ENCODE data around the gene PTPRR. TPM values are rescaled to one million over a fixed set of nuclear protein-coding genes. Genes with fewer than 3 reads are reported as not detected.

The PTPRR gene
- total RNA-seq, 2 donors from 2014 or later, result 0.33 to 0.78 TPM

DNA sequence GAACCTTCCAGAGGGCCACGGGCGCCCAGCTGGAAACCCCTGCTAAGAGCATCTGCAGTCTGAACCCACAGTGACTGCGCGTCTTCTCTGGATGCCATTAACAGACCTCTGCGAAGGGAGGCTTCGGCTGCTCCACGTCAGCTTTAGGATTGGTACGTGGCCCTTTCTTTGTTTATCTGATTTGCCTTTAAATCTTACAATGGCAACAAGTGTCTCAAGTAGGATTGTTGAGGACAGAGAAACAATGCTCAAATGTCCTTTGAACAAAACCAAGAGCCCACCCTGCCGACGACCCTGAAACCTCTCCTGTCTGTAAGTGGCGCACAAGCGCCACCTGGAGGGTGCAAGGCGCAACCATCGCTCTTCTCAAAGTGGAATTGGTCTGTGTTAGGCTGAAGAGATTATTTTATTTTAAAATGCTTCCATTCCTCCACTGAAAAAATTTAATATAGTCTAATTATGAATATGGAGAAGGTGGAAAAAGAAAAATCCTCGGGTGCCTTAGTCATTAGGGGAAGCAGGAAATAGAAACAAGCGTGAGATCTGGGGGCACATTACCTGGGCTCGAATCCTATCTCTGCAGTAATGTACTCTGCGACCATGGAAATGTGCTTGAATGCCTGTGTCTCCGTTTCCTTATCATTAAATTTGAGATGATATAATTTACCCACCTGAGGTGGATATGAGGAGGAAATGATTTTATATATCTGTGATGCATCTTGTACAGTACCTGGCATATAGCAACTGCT is 200.7 kb downstream of the PTPRR start:
- Histone ChIP-seq H3K4me3 (no peak overlapping the region), H3K36me3 (replicated peaks in 1 of 2; ENCODE audit: insufficient read depth in 1 of 2, low read depth in 2 of 2) (no peaks in the 10 kb centered on the region), H3K27me3 (no peaks in the 10 kb centered on the region), H3K4me1 (peaks cover 4% of the 10 kb centered on the region), H3K9me3 (no peaks in the 10 kb centered on the region), H3K27ac (no peak overlapping the region)
- 20 to 21% methylated on average over 19 of the region's 19 CpGs for WGBS, 2 donors
- peak; percentile 53 for ATAC-seq
- intact Hi-C loops (cut with DNase I), result loop anchor here (5.0 kb wide), 1 partner anchor 128 kb away; no protein-coding TSS in a partner anchor
- no peak for TF ChIP-seq POLR2A (IDR thresholded peaks at IDR 0.05)
- TF ChIP-seq, protein P1, sequence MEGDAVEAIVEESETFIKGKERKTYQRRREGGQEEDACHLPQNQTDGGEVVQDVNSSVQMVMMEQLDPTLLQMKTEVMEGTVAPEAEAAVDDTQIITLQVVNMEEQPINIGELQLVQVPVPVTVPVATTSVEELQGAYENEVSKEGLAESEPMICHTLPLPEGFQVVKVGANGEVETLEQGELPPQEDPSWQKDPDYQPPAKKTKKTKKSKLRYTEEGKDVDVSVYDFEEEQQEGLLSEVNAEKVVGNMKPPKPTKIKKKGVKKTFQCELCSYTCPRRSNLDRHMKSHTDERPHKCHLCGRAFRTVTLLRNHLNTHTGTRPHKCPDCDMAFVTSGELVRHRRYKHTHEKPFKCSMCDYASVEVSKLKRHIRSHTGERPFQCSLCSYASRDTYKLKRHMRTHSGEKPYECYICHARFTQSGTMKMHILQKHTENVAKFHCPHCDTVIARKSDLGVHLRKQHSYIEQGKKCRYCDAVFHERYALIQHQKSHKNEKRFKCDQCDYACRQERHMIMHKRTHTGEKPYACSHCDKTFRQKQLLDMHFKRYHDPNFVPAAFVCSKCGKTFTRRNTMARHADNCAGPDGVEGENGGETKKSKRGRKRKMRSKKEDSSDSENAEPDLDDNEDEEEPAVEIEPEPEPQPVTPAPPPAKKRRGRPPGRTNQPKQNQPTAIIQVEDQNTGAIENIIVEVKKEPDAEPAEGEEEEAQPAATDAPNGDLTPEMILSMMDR (IDR thresholded peaks at IDR 0.05), result peak; percentile 59 to 81 (median 69)
- peak in 3 of 4 donors; percentile 7 to 33 (median 21) for DNase-seq

DNA sequence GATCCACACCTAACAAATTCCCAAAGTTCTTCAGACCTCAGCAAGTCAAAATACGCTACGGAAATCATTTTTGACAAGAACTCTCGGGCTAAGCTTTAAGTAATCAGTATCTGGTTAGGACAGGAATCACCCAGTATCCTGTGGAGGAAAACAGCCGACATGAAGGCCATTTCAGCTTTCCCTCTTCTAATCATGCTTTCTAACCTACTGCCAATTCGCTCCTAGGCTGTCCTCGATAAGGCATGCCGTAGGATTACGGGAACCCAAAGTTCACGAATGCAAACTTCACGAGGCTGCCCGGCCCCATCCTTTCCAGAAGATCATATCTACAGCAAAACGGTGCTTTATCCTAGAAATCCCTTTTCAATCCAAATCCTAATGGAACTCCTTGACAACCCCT is 201.5 kb downstream of the PTPRR start:
- Histone ChIP-seq H3K9me3 (no peaks in the 10 kb centered on the region), H3K36me3 (replicated peaks in 1 of 2; ENCODE audit: insufficient read depth in 1 of 2, low read depth in 2 of 2) (no peaks in the 10 kb centered on the region), H3K27ac (no peak overlapping the region), H3K4me3 (no peak overlapping the region), H3K4me1 (peaks cover 4% of the 10 kb centered on the region), H3K27me3 (no peaks in the 10 kb centered on the region)
- 66 to 69% methylated on average over 12 of the region's 12 CpGs for WGBS, 2 donors
- DNase-seq, result no peak
- intact Hi-C loops (cut with DNase I), result loop anchor here (5.0 kb wide), 1 partner anchor 127 kb away; no protein-coding TSS in a partner anchor
- ATAC-seq, result no peak
- TF ChIP-seq, protein P1 (IDR thresholded peaks at IDR 0.05), result no peak
- no peak for TF ChIP-seq POLR2A (IDR thresholded peaks at IDR 0.05)

DNA sequence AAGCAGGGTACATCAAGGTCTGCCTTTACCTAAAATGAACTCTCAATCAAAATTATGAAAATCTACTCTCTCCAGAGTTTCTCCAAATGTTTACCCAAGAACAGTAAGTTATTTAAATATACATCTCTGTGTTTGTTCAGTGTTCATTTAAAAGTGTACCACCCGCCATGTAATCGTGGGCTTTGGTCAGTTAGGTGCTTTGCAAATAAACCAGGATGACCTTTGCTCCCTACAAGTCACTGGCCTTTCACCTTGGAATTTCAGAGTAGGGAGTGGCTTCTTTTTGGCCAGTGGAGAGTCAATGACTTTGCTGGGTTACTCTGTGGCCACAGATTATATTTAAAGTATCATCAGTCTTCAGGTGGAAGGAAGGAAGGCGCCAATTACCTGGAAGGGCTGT is 208.7 kb downstream of the PTPRR start:
- intact Hi-C loops (cut with DNase I), result no loop called here
- ATAC-seq, result no peak

DNA sequence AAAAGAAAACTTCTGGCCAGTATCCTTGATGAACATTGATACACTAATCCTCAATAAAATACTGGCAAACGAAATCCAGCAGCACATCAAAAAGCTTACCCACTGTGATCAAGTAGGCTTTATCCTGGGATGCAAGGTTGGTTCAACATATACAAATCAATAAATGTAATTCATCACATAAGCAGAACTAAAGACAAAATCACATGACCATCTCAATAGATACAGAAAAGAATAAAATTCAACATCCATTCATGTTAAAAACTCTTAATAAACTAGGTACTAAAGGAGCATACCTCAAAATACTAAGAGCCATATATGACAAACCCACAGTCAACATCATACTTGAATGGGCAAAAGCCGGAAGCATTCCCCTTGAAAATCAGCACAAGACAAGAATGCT is 211.5 kb downstream of the PTPRR start:
- intact Hi-C loops (cut with DNase I), result no loop called here
- Histone ChIP-seq H3K27ac (no peak overlapping the region), H3K36me3 (replicated peaks in 1 of 2; ENCODE audit: insufficient read depth in 1 of 2, low read depth in 2 of 2) (no peaks in the 10 kb centered on the region), H3K4me3 (no peak overlapping the region), H3K4me1 (no peaks in the 10 kb centered on the region), H3K27me3 (no peaks in the 10 kb centered on the region), H3K9me3 (no peaks in the 10 kb centered on the region)
- DNase-seq, result no peak
- 52 to 69% methylated on average over 2 of the region's 2 CpGs for WGBS, 2 donors
- no peak for ATAC-seq
- no peak for TF ChIP-seq POLR2A (IDR thresholded peaks at IDR 0.05)
- TF ChIP-seq, protein P1 (IDR thresholded peaks at IDR 0.05), result no peak

More for the DNA sequence above, 208.7 kb downstream of the PTPRR start:
- no peaks in the 10 kb centered on the region for H3K36me3 ChIP-seq (replicated peaks in 1 of 2; ENCODE audit: insufficient read depth in 1 of 2, low read depth in 2 of 2)
- WGBS, 2 donors, result 30 to 46% methylated on average over 3 of the region's 3 CpGs
- no peak overlapping the region for H3K4me3 ChIP-seq
- no peaks in the 10 kb centered on the region for H3K27me3 ChIP-seq
- H3K9me3 ChIP-seq, result no peaks in the 10 kb centered on the region
- no peak for DNase-seq
- H3K27ac ChIP-seq, result no peak overlapping the region
- TF ChIP-seq POLR2A (IDR thresholded peaks at IDR 0.05), result no peak
- TF ChIP-seq, protein P1 (IDR thresholded peaks at IDR 0.05), result no peak
- H3K4me1 ChIP-seq, result no peaks in the 10 kb centered on the region

DNA sequence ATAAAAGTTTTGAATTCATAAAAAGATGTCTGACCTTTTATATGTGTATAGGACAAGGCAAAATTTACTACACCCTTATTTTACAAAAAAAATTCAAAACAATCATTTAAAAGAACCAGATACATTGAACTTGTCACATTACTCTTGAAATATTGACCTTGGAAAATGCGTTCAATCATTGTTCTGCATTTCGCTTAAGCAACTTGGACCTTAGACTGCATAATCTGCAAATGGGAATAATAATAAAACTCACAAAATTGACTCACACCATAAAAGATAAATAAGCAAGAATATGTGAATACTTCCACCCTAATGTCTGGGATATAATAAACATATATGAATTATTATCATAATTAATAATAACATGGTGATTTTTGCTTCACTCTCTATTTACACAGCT is 213.9 kb downstream of the PTPRR start:
- H3K36me3 ChIP-seq (replicated peaks in 1 of 2; ENCODE audit: insufficient read depth in 1 of 2, low read depth in 2 of 2), result no peaks in the 10 kb centered on the region
- no peak for ATAC-seq
- WGBS, 2 donors, result 26 to 36% methylated on average over 2 of the region's 2 CpGs
- H3K4me3 ChIP-seq, result no peak overlapping the region
- DNase-seq, result no peak
- no peaks in the 10 kb centered on the region for H3K9me3 ChIP-seq
- intact Hi-C loops (cut with DNase I), result no loop called here
- H3K27me3 ChIP-seq, result no peaks in the 10 kb centered on the region
- H3K27ac ChIP-seq, result no peak overlapping the region
- H3K4me1 ChIP-seq, result no peaks in the 10 kb centered on the region
- TF ChIP-seq, protein P1 (IDR thresholded peaks at IDR 0.05), result no peak

All from body of pancreas (tissue), 4 donors.